Epithelial cell of prostate (primary cell): Measurements from ENCODE around the gene ARG2.
A peak's percentile ranks its signal among the peaks of the same experiment; 100 is the strongest.

Experiments used
- DNase-seq: peaks from one replicate; pipeline ENCODE4 v3.0.0-alpha.2; 2011; ENCODE audit warnings: low read depth, low spot score
- H3K27ac ChIP-seq: fragments of 450-650 bp; 2 replicates; pipeline ENCODE4 v1.5.1; 2017; ENCODE audit warnings: mild to moderate bottlenecking

The ARG2 gene

DNA sequence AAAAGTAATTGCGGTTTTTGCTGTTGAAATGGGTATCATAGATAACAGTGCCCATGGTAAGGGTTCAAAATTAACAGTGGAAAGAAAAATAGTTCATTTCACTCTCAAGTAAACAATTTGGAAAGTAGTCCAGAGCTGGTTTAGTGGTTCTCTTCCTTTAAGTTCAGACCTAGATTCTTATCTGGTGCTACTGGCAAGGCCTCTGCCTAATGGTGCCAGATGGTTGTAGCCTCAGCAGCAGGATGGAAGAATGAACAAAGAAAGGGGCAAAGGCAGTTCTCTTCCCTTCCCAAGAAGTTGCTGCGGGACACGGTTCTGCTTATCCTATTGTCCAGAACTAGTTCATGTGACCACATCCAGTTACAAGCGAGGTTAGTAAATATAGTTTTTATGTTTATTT, 10.5 kb downstream of the ARG2 start:
- no peak overlapping the region for H3K27ac ChIP-seq
- DNase-seq, result no peak

DNA sequence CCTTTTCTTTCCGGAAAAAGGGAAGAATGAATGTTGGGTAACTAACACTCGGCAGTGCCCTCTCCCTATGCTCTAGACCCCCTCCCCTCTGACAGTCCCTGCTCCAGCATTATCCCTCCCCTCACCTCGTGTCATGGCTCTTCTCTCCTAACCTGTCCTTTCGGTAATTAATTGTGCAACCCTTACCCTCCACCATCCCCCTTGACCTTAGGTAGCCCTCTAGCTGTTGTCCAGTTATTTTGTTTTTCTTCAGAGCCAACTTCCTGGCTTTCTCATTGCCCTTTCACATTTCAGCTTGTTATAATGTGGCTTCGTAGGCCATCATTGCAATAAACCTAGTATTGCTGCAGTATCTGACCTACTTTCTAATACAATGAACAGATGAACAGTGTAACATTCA, 11.2 kb downstream of the ARG2 start:
- no peak for DNase-seq
- H3K27ac ChIP-seq, result no peak overlapping the region

DNA sequence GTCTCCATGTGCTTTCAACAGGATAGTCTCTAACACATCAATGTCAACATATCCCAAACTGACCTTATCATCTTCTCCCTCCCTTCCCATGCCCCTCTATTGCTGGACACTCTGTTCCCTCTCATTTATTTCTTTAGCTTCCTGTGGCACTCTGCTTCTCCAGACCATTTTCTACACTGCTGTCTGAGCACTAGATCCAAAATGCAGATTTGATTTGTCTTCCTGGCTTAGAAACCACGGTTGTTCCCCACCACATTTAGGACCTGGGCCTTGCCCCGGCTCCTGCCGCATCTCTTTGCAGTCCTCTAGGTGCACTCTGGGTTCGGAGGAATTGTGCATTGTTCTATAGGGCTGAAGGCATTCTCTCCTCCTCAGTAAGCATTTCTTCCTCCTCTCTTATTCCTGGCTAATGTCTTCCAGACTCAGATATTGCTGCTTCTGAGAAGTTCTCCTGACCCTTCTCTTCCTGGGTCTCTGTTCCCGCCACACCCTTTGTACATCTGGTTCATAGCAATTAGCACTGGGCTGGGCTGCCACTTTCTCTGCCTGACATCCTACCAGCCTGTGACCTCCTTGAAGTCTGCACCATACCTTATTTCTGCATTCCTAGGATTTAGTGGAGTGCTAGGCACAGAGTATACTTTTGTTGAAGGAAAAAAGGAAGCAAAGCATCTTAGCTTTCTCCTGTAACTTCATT, 13.9 kb downstream of the ARG2 start:
- H3K27ac ChIP-seq, result no peak overlapping the region
- DNase-seq, result no peak

DNA sequence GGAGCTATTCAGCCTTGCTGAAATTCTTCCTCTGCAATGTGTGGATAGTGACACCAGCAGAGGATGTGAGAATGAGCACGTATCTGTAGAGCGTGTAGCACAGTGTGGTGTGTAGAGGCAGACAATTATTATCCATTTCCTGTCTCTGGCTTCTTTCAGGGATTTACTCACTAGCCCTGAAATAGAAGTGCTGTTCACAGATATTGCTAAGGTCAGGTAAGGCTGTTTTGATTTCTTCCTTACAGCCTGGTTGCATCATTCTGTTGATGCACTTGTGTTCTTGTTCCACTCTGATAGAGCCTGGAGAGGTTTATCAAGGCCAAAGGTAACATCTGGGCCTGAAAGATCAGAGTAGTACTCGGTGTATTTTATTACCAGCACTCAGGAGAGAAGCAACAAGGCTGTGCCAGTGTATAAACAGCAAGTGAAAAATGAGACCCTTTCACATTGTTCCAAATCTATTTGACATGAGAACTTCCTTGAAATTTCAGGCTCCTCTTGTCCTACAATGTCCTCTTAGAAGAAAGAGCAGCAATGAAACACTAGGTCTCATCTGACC, 16.7 kb downstream of the ARG2 start:
- no peak for DNase-seq
- H3K27ac ChIP-seq, result peak overlapping the region; percentile 82

DNA sequence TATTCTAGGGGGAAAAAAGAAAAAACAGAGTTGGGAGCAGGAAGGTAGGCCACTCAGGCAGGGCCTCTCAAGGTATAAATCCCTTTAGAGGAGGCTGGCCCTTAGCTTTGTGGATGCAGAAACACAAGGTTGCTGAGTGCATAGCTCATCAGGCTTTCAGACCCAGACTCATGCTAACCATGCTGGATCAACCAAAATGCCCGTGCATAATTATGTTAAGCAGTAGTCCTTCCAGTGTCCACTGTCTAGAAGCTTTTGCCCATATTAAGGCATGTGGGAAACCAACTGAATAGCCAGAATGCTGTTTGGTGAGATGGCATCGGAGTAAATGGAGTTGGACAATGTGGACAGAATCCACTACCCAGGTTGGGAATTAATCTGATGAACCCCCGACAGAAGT, 18.9 kb downstream of the ARG2 start:
- no peak for DNase-seq
- H3K27ac ChIP-seq, result no peak overlapping the region

DNA sequence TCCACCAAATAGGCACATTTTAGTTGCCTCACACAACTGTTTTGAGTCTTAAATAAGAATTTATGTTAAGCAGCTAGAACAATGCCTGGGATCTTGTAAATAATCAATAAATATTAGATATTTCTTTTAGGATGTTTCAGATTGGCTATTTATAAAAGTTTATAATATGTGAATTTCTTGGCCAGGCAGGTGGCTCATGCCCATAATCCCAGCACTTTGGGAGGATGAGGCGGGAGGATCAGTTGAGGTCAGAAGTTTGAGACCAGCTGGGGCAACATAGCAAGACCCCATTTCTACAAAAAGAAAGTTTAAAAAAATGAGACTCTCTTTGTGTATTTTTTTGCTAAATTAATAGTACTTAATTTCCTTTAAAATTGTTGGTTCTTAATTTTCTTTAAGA, 21.8 kb downstream of the ARG2 start:
- no peak for DNase-seq
- H3K27ac ChIP-seq, result no peak overlapping the region

DNA sequence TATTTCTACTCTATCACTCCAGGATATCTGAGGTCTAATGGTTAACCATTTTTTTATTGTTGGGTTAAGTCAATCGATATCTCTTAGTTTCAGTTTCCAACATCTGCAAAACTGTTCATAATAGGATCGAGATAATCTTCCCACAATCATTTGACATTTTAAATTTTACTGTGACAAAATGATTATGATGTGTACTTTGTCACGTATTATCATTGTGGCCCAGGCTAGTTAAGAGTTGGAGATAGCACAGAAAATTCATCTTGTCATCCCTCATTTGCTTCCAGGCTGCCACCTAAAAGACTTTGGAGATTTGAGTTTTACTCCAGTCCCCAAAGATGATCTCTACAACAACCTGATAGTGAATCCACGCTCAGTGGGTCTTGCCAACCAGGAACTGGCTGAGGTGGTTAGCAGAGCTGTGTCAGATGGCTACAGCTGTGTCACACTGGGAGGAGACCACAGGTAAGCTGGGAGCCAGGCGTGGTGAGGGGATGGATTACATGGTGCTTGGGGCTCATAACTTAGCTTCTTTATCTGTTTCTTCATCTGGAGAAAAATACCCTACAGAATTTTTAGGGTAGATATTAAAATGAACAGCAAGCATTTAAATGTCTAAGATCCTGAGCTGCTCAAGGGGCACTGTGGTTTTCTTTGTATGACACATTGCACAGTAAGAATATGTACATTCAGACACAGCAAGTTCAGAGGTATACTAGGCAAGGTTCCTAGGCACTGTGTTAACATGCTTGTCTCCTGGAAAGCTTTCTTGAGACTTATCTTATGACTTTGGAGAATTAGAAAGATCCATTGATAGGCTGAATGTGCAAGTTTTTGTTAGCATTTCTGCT, 22.4 kb downstream of the ARG2 start:
- no peak for DNase-seq
- H3K27ac ChIP-seq, result no peak overlapping the region

DNA sequence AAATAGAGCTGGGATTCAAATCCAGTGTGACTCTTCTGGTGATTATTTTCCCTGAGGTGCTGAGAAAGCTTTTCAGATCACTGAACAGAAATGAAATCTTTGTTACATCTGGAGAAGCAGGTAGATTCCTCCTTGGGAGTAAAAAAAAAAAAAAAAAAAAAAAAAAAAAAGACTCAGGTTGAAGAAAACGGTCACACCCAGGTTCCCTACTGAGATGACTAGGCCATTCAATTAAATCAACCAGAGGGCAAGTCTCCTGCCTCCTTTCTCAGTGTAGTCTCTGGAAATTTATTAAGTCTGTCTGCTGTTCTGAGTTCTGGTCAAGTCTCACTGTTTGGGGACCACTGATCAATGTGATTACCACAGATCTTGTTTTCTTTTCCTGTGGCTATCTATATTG, 24.0 kb downstream of the ARG2 start:
- DNase-seq, result no peak
- H3K27ac ChIP-seq, result peak overlapping the region; percentile 11

DNA sequence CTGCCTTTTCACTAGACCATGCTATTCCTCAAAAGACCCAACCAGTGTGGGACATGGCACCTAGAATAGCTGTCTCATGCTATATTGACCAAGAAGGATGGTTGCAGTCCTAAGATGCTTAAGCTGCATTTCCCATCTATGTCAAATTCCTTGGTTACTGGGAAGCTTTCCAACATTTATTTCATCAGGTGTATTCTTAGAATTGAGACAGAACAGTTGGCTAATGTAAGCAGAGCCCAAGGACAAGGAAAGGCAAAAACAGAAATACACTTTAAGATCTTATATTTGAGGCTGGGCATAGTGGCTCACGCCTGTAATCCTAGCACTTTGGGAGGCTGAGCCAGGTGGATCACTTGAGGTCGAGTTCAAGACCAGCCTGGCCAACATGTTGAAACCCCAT, 24.7 kb downstream of the ARG2 start:
- no peak for DNase-seq
- peak overlapping the region; percentile 11 for H3K27ac ChIP-seq

DNA sequence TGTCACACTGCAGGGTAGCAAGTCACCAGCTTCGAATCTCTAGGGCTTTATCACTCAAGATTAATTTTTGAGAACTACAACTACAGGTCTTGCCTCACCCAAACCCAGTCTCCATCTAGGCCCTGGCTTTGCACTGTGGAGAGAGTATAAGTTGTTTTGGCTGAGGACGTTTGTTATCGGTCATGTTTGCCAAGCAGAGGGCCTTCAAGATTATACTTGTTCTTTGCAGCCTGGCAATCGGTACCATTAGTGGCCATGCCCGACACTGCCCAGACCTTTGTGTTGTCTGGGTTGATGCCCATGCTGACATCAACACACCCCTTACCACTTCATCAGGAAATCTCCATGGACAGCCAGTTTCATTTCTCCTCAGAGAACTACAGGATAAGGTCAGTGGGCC, 25.7 kb downstream of the ARG2 start:
- no peak overlapping the region for H3K27ac ChIP-seq
- DNase-seq, result no peak

DNA sequence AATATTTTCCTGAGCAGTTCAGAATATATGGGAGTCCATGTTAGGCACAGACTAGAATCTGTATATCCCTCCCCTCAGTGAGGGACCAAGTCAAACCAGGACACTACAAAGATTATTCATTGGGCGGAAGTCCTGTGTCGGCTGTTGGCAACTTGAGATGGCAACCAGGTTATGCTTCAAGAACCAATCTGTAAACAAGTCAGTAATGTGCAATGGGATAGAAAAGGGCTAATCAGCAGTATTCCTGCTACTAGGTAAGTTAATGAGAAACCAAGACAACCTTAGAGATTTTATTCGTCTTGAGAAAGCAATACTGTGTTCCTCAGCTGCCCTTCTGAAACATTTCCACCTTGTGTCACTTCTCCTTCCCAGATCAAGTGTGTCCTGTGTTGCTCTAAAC, 26.4 kb downstream of the ARG2 start:
- no peak overlapping the region for H3K27ac ChIP-seq
- DNase-seq, result no peak

DNA sequence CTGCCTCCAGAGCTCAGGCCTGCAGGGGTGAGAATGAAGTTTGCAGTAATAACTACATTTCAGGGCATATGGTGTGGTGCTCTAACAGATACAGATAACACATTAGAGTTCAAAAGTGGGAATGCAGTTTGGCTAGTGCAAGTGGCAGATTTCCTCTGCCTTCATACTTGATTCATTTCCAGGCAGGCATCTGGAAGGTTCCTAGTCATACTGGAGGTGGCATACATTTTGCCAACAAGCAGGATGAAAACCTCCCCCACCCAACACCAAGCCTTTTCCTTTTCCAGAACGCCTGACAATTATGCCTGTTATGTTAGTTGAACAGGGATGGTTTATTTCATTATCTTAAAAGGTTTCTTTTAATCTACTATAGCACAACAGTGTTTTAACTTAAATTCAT, 30.4 kb downstream of the ARG2 start:
- DNase-seq, result no peak
- H3K27ac ChIP-seq, result peak overlapping the region; percentile 65

DNA sequence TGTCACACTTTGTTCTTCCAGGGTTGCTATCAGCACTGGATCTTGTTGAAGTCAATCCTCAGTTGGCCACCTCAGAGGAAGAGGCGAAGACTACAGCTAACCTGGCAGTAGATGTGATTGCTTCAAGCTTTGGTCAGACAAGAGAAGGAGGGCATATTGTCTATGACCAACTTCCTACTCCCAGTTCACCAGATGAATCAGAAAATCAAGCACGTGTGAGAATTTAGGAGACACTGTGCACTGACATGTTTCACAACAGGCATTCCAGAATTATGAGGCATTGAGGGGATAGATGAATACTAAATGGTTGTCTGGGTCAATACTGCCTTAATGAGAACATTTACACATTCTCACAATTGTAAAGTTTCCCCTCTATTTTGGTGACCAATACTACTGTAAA, 31.0 kb downstream of the ARG2 start:
- peak overlapping the region; percentile 65 for H3K27ac ChIP-seq
- DNase-seq, result peak; percentile 50

DNA sequence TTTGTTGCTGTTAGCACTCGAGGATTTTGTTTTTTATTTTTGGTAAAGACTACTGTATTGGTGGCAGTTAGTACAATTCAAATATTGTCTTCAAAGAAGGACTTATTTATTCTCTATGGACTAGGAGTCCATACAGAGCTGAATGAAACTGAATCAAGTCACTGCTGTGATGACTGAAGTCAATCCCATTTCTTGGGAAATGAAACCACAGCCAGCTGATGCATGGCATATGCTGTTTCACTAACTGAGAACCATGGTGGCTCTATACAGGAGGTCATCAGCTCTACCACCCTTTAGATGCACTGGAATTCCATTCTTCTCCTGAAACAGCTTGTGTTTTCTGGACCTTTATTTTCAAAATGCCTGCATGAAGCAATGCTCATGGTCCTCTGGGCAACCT, 32.5 kb downstream of the ARG2 start:
- peak overlapping the region; percentile 65 for H3K27ac ChIP-seq
- no peak for DNase-seq

DNA sequence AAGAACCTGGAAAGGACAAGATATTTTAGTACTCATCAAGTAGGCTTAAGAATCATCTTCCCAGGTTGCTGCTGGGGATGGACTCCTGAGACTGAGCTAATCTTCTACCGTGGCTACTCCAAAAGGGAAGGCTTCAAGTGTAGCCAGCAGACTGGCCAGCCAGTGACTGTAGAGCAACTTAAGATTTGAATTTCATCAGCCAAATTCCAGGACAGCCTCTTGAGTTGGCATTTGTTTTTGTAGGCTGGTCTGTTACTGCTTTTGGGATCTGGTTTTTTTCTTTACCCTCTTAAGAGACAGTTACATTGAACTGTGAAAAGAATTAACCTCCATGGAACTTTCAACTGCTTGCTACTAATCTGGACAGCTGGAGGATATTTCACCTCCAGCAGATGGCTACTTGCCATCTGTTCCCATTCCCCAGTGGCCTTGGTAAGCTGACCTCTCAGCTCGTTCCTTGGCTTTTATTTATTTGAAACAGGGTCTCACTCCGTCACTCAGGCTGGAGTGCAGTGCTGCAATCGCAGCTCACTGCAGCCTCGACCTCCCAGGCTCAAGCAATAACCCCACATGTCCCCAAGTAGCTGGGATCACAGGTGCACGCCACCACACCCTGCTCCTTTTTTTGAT, 34.0 kb downstream of the ARG2 start:
- no peak for DNase-seq
- peak overlapping the region; percentile 46 for H3K27ac ChIP-seq

DNA sequence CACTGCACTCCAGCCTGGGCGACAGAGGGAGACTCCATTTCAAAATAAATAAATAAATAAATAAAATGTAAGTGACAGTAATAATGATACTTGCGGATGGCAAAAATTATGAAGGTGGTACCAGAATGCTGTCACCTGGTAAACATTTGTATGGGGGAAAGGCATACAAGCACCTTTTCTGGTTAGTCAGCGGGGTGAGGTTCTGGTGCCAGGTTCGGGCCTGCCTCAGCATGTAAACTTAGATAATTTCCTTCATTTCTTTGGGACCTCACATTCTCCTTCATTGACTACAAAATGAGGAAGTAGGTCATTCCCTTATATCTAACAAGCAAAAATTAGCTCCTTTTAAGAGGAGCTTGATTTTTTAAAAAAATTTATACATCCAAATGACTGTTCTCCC, 43.9 kb downstream of the ARG2 start:
- H3K27ac ChIP-seq, result peak overlapping the region; percentile 75
- DNase-seq, result peak; percentile 45

DNA sequence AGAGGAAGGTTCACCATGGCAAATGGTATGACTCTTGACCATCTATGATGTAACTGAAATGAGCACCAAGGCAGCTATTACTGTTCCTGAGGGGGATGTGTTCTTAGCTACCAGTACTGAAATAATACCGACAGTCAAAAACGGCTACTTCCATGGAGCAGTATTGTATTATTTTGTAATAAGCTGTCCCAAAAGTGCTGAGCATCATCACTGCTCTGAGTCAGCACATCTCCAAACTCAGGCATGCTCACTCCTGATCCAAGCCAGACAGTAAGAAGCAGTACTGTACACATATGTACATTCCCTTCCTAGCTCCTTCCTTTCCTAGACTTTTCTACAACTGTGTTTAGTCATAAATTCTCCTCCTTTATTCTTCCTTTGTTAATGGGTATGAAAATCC, 46.1 kb downstream of the ARG2 start:
- H3K27ac ChIP-seq, result peak overlapping the region; percentile 7
- no peak for DNase-seq

DNA sequence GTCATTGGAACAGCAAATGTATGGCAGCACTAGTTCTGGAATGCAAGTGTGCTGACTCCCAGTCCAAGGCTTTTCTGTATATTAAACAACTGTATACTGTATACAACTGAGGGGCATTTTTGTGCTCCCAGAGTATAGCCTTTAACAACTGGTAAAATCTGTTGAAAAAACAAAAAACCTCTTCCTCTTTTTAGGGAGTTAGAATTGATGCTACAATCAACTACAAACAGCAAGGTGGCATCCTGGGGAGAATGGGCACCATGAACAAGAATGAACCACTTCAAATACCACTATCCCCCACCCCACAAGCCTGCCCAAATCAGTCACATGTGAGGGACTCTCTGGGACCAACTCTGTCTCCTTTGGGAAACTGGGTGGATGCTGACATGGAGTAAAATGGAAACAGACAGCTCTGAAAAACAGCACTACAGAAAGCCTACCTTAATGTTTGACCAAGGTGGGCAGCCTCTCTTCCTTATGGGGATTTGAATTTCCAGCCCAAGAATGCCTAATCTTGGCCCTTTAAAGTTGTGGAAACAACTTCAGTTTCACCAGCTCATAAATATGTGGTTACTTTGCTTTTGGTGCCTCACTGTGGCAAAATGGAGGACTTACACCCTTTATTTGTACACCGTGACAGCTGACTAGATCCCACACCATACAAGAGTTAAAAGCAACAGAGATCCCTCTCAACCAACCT, 47.2 kb downstream of the ARG2 start:
- no peak overlapping the region for H3K27ac ChIP-seq
- no peak for DNase-seq

DNA sequence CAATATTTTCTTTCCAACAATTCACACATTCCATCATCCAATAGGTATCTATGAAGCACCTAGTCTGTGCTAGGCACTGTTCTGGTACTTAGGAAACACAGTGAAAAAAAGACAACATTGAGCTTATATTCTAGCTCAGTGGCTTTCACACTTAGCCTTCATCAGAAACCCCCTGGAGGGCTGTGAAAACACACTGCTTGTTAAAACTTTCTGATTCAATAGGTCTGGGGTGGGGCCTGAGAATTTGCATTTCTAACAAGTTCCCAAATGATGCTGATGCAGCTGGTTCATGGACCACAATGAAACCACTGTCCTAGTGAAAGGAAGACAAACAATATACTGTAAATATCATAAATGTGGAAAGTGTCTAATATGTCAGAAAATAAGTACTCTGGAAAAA, 48.8 kb downstream of the ARG2 start:
- no peak overlapping the region for H3K27ac ChIP-seq
- no peak for DNase-seq

DNA sequence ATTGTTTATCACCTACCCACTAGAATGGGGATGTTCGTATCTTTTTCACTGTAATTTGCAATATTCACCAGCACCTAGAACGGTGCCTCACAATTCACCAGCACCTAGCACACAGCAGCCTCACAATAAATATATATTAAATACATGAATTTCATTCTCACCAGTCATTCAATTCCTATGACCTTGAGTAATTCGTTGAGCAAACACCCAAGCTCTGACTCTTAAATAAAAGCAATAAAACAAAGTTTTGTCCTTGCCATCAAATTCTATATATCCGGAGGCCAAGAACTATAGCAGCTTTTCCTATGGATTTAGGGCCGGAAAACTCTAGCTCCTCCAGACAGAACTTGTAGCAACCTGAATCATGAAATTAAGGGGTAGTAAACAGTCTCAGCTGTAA, 53.7 kb downstream of the ARG2 start:
- peak overlapping the region; percentile 82 for H3K27ac ChIP-seq
- no peak for DNase-seq

DNA sequence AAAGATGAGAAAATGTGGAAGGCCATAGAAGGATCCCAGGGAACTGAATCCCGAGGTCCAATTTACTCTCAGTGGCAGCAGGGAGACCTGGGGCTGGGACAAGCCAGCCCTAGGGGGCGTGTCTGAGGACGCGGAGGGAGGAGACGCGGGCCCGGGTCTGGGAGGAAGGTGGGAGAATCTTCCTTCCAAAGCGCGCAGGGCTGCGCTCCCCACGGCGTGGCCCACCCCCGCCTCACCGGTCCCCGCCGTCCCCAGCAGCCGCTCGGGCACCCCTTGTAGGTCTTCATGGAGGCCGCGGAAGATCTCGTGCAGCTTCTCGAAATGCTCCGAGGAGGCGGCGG, 54.4 kb downstream of the ARG2 start:
- no peak for DNase-seq
- peak overlapping the region; percentile 82 for H3K27ac ChIP-seq
